Body of pancreas (tissue), 4 donors: Measurements from ENCODE around the gene TNNI2. TPM values are rescaled to one million over a fixed set of nuclear protein-coding genes. Genes with fewer than 3 reads are reported as not detected.

Source experiments
- ATAC-seq: fragments of 150-250 bp; one replicate; pipeline ENCODE4 v1.9.1; 2016
- DNase-seq, 4 donors: peaks; one replicate each; pipeline ENCODE4 v3.0.0-alpha.2; 2019
- H3K27ac ChIP-seq, 4 donors: fragments of 200-600 bp; sonication (generic); 1 replicate in 3 of 4; 2 replicates in 1 of 4; pipeline versions ENCODE4 v1.5.1 to v1.6.1; 2016 to 2019; ENCODE audit warnings: mild to moderate bottlenecking in 1 of 4, mixed read lengths in 1 of 4, moderate library complexity in 1 of 4
- H3K27me3 ChIP-seq, 2 donors: fragments of 200-600 bp; sonication (generic); one replicate each; pipeline ENCODE4 v1.6.0; 2016; ENCODE audit warnings: mild to moderate bottlenecking in 1 of 2
- H3K36me3 ChIP-seq, 2 donors: fragments of 200-600 bp; sonication (generic); replicated peaks in 1 of 2; 2 replicates each; pipeline ENCODE4 v1.5.1; 2016; ENCODE audit warnings: low read depth in 2 of 2; ENCODE audit not compliant: insufficient read depth in 1 of 2
- H3K4me1 ChIP-seq: fragments of 200-600 bp; sonication (generic); one replicate; pipeline ENCODE4 v1.6.0; 2016
- H3K4me3 ChIP-seq, 2 donors: fragments of 200-600 bp; sonication (generic); 1 replicate in 1 of 2; 2 replicates in 1 of 2; pipeline ENCODE4 v1.5.1; 2016 to 2019
- H3K9me3 ChIP-seq, 3 donors: fragments of 200-600 bp; sonication (generic); 1 replicate in 2 of 3; 2 replicates in 1 of 3; pipeline ENCODE4 v1.5.1; 2016
- CTCF ChIP-seq, 7 experiments: fragments of 450-650 bp in 4 of 7; fragments of 200-600 bp in 3 of 7; sonication (generic) in 3 of 7; IDR thresholded peaks; one replicate each; pipeline ENCODE4 v1.5.1; 2016 to 2019; ENCODE audit warnings: antibody characterized with exemption in 7 of 7
- POLR2A ChIP-seq, 3 donors: fragments of 450-650 bp; IDR thresholded peaks; one replicate each; pipeline ENCODE4 v1.6.1; 2016; ENCODE audit warnings: antibody characterized with exemption in 3 of 3, mild to moderate bottlenecking in 2 of 3
- WGBS, 2 donors: methylation state at CpG; one replicate each; pipeline ENCODE4 v1.1.5; 2017; 5-methylcytosine and 5-hydroxymethylcytosine counted together
- intact Hi-C: fragments of 100-400 bp; cut with DNase I; formaldehyde crosslinking; loops from one replicate; pipeline ENCODE4 v1.15.1; 2023
- total RNA-seq, 2 donors: library from RNA; depleted of rRNA; stranded (reverse); fragments of >200 nt; gene quantifications; one replicate each; pipeline ENCODE4 v1.1.0, GENCODE V29; 2016

Gene TNNI2
- total RNA-seq, 2 donors from 2014 or later: 3.4 to 3.6 TPM

- no peaks in the 10 kb centered on the region for H3K36me3 ChIP-seq
- no peak overlapping the region for H3K4me3 ChIP-seq
- intact Hi-C loops: no loop called here
Measured at GRCh38 chr11:1854132-1854948, 15.6 kb downstream of the TNNI2 start.

GRCh38 chr11:1854949-1855885, 16.4 kb downstream of the TNNI2 start:
- DNase-seq (no peak), ATAC-seq (no peak)
- 86 to 87% methylated on average over 3 to 26 of the region's 26 CpGs for WGBS, 2 donors
- H3K4me1 ChIP-seq: no peaks in the 10 kb centered on the region
- no peak overlapping the region for H3K4me3 ChIP-seq
- TF ChIP-seq POLR2A (IDR thresholded peaks at IDR 0.05) (no peak), CTCF (IDR thresholded peaks at IDR 0.05) (no peak)
- no peaks in the 10 kb centered on the region for H3K9me3 ChIP-seq
- intact Hi-C loops: no loop called here
- H3K27ac ChIP-seq: no peak overlapping the region
- no peaks in the 10 kb centered on the region for H3K27me3 ChIP-seq
- H3K36me3 ChIP-seq: no peaks in the 10 kb centered on the region

More at GRCh38 chr11:1854132-1854948, 15.6 kb downstream of the TNNI2 start:
- H3K9me3 ChIP-seq: no peaks in the 10 kb centered on the region
- no peak for ATAC-seq
- H3K27me3 ChIP-seq: no peaks in the 10 kb centered on the region
- H3K4me1 ChIP-seq: no peaks in the 10 kb centered on the region
- no peak for TF ChIP-seq CTCF (IDR thresholded peaks at IDR 0.05)
- TF ChIP-seq POLR2A (IDR thresholded peaks at IDR 0.05): no peak
- 75 to 96% methylated on average over 15 to 26 of the region's 27 CpGs for WGBS, 2 donors
- no peak for DNase-seq
- H3K27ac ChIP-seq: no peak overlapping the region

- no peak overlapping the region for H3K27ac ChIP-seq
- WGBS, 2 donors: 90% methylated on average over 9 of the region's 11 CpGs; no CpG with 5 or more reads in 1 of the 2 donors
- ATAC-seq (no peak), DNase-seq (no peak)
- no peaks in the 10 kb centered on the region for H3K9me3 ChIP-seq
- H3K4me3 ChIP-seq: no peak overlapping the region
- TF ChIP-seq POLR2A (IDR thresholded peaks at IDR 0.05) (no peak), CTCF (IDR thresholded peaks at IDR 0.05) (no peak)
- H3K36me3 ChIP-seq: no peaks in the 10 kb centered on the region
- intact Hi-C loops: no loop called here
- H3K27me3 ChIP-seq: no peaks in the 10 kb centered on the region
- H3K4me1 ChIP-seq: no peaks in the 10 kb centered on the region
Measured at GRCh38 chr11:1855886-1856265, 17.1 kb downstream of the TNNI2 start.

GRCh38 chr11:1856306-1857005, 17.7 kb downstream of the TNNI2 start:
- intact Hi-C loops: no loop called here
- Histone ChIP-seq H3K9me3 (no peaks in the 10 kb centered on the region), H3K4me1 (no peaks in the 10 kb centered on the region), H3K27ac (no peak overlapping the region), H3K4me3 (no peak overlapping the region), H3K27me3 (no peaks in the 10 kb centered on the region), H3K36me3 (no peaks in the 10 kb centered on the region)
- WGBS, 2 donors: 82 to 90% methylated on average over 7 to 9 of the region's 13 CpGs
- TF ChIP-seq CTCF (IDR thresholded peaks at IDR 0.05) (no peak), POLR2A (IDR thresholded peaks at IDR 0.05) (no peak)
- ATAC-seq: no peak
- no peak for DNase-seq
